HG03575 (cell line): ENCODE measurements around the gene IKZF2.
A peak's percentile ranks its signal among the peaks of the same experiment; 100 is the strongest.
"Not testable (repeated sequence)": the region's sequence is repeated elsewhere in the genome, so short reads cannot be mapped to it uniquely, and the experiment has no call there.

Source experiments
- ATAC-seq: cut with Tn5 transposase; IDR thresholded peaks from one replicate; pipeline ENCODE4 v1.9.1; 2021; ENCODE audit not compliant: unreplicated experiment, insufficient number of reproducible peaks, low FRiP score; ENCODE audit errors: extremely low read depth

The IKZF2 gene

GRCh38 chr2:213067888-213068287 lies 83.5 kb downstream of the IKZF2 start:
- ATAC-seq: no peak

- ATAC-seq: no peak
Measured at GRCh38 chr2:213066443-213066743, 85.0 kb downstream of the IKZF2 start.

- no peak for ATAC-seq
Measured at GRCh38 chr2:213065583-213066442, 85.6 kb downstream of the IKZF2 start.

GRCh38 chr2:213064099-213064498 lies 87.3 kb downstream of the IKZF2 start:
- ATAC-seq: no peak

- no peak for ATAC-seq
Measured at GRCh38 chr2:213057977-213058376, 93.4 kb downstream of the IKZF2 start.

GRCh38 chr2:213046431-213046830 lies 105.0 kb downstream of the IKZF2 start:
- no peak for ATAC-seq

- ATAC-seq: no peak
Measured at GRCh38 chr2:213043566-213043965, 107.8 kb downstream of the IKZF2 start.

- no peak for ATAC-seq
Measured at GRCh38 chr2:213042262-213042661, 109.2 kb downstream of the IKZF2 start.

- ATAC-seq: no peak
Measured at GRCh38 chr2:213036836-213037235, 114.6 kb downstream of the IKZF2 start.

GRCh38 chr2:213034585-213034984 lies 116.8 kb downstream of the IKZF2 start:
- no peak for ATAC-seq

GRCh38 chr2:213032607-213033006 lies 118.8 kb downstream of the IKZF2 start:
- no peak for ATAC-seq

GRCh38 chr2:213022987-213023386 lies 128.4 kb downstream of the IKZF2 start:
- ATAC-seq: peak; percentile 50

GRCh38 chr2:213021971-213022899 lies 129.2 kb downstream of the IKZF2 start:
- peak; percentile 68 for ATAC-seq

- not testable (repeated sequence) for ATAC-seq
Measured at GRCh38 chr2:213020913-213021312, 130.5 kb downstream of the IKZF2 start.

- no peak for ATAC-seq
Measured at GRCh38 chr2:213020268-213020667, 131.1 kb downstream of the IKZF2 start.

GRCh38 chr2:213019368-213019767 lies 132.0 kb downstream of the IKZF2 start:
- no peak for ATAC-seq

GRCh38 chr2:213018340-213018901 lies 133.0 kb downstream of the IKZF2 start:
- ATAC-seq: no peak

- no peak for ATAC-seq
Measured at GRCh38 chr2:213017404-213017803, 134.0 kb downstream of the IKZF2 start.

GRCh38 chr2:213016984-213017351 lies 134.4 kb downstream of the IKZF2 start:
- no peak for ATAC-seq
